Panc1 (cell line): ENCODE measurements around the gene ADARB2. TPM values are rescaled to one million over a fixed set of nuclear protein-coding genes. Genes with fewer than 3 reads are reported as not detected.

ENCODE experiments used
- ATAC-seq: fragments of 200-7000 bp; cut with Tn5 transposase; 2 replicates; pipeline ENCODE4 v1.9.1; 2020; ENCODE audit warnings: mild to moderate bottlenecking, moderate library complexity
- BruUV-seq: library from RNA; stranded (reverse); fragments of 400-500 nt; replicated peaks from 2 replicates; lab custom pipeline; 2021; lab: Mats Ljungman, UMichigan
- CTCF ChIA-PET: fragments of 300-600 bp; sonication (Branson Sonifier 250); formaldehyde crosslinking; loops from one replicate; lab custom pipeline; 2022; ENCODE audit warnings: antibody characterized with exemption; lab: Charles Lee
- POLR2A ChIA-PET: fragments of 300-600 bp; sonication (Branson Sonifier 250); formaldehyde crosslinking; loops from one replicate; lab custom pipeline; 2022; ENCODE audit warnings: antibody characterized with exemption; lab: Charles Lee
- DNase-seq: peaks from one replicate; pipeline ENCODE4 v3.0.0-alpha.2; 2010; ENCODE audit warnings: low read depth, low spot score
- H3K27ac ChIP-seq: 2 replicates; pipeline ENCODE4 v1.5.1; 2011; ENCODE audit warnings: mild to moderate bottlenecking, low read length, inconsistent platforms
- H3K27me3 ChIP-seq: fragments of 200-500 bp; sonication (Bioruptor generic); 2 replicates; pipeline ENCODE4 v1.6.0; 2014; ENCODE audit warnings: low read length, inconsistent platforms; ENCODE audit not compliant: control insufficient read depth, insufficient read depth
- H3K36me3 ChIP-seq: fragments of 200-500 bp; sonication (Bioruptor generic); 2 replicates; pipeline ENCODE4 v1.5.1; 2014; ENCODE audit warnings: inconsistent platforms, mild to moderate bottlenecking, low read length, moderate library complexity; ENCODE audit not compliant: control insufficient read depth, insufficient read depth
- H3K4me1 ChIP-seq: 2 replicates; pipeline ENCODE4 v1.5.1; 2011; ENCODE audit warnings: inconsistent platforms, mild to moderate bottlenecking, low read length, moderate library complexity; ENCODE audit not compliant: control insufficient read depth, insufficient read depth
- H3K4me3 ChIP-seq, 2 experiments: 2 replicates each; pipeline ENCODE4 v1.5.1; 2011 to 2012; ENCODE audit warnings: low read depth in 2 of 2, low read length in 2 of 2, mild to moderate bottlenecking in 2 of 2, inconsistent platforms in 1 of 2, moderate library complexity in 1 of 2
- H3K9me3 ChIP-seq: fragments of 200-500 bp; sonication (Bioruptor generic); 2 replicates; pipeline ENCODE4 v1.5.1; 2014; ENCODE audit warnings: low read depth, mild to moderate bottlenecking, inconsistent platforms, low read length, moderate library complexity; ENCODE audit not compliant: control insufficient read depth, insufficient read depth
- POLR2AphosphoS5 ChIP-seq: IDR thresholded peaks from 2 replicates; pipeline ENCODE4 v1.6.1; 2012; ENCODE audit warnings: mild to moderate bottlenecking, low read depth, low read length, moderate library complexity
- SIN3A ChIP-seq: IDR thresholded peaks from 2 replicates; pipeline ENCODE4 v1.6.1; 2012; ENCODE audit warnings: low read depth, mild to moderate bottlenecking, low read length, moderate library complexity, borderline replicate concordance; ENCODE audit not compliant: insufficient read depth
- TCF7L2 ChIP-seq: IDR thresholded peaks from 2 replicates; pipeline ENCODE4 v1.6.1; 2011; ENCODE audit warnings: mild to moderate bottlenecking, low read depth, low read length, inconsistent platforms
- in situ Hi-C: cut with HindIII; loops from 2 replicates; pipeline ENCODE4 v1.10.0; 2016; ENCODE audit warnings: low sequenced_read_pairs, low pct_unique_long_range_greater_than_20kb
- intact Hi-C: fragments of 100-400 bp; cut with micrococcal nuclease; formaldehyde crosslinking; loops from one replicate; pipeline ENCODE4 v1.10.0; 2022; ENCODE audit not compliant: unreplicated experiment
- total RNA-seq: library from RNA; stranded (reverse); gene quantifications from one replicate; pipeline ENCODE4 v1.2.1, GENCODE V29; 2021; ENCODE audit not compliant: unreplicated experiment
- TF ChIP-seq, protein P1 (sequence below): fragments of 450-650 bp; IDR thresholded peaks from 2 replicates; pipeline ENCODE4 v1.5.1; 2017; ENCODE audit warnings: mild to moderate bottlenecking
- TF ChIP-seq, protein P2 (sequence below), 2 experiments: IDR thresholded peaks; 2 replicates each; pipeline ENCODE4 v1.6.1; 2011 to 2012; ENCODE audit warnings: low read depth in 2 of 2, control low read depth in 1 of 2, low read length in 1 of 2, mild to moderate bottlenecking in 1 of 2, moderate library complexity in 1 of 2; ENCODE audit not compliant: insufficient read depth in 1 of 2

The ADARB2 gene
- total RNA-seq, 1 experiment from 2014 or later, result 0.31 TPM

DNA sequence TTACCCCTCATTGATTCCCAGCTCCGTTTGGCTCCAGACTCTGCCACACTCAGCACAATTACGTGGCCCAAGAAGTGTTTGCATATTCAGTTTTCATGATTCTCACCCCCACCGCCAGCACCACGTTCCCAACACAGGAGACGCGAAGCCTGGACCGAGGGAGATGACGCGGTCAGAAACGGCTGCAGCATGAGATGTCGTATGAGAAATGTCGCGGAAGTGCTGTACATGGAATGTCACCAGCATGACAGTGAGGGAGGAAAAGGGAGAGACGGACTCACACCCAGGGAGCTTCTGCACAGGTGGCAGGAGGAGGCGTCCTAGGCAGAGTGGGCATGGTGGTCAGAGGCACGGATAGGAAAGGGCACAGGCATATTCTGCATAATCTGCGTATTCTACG is 492.8 kb downstream of the ADARB2 start:
- DNase-seq (no peak), ATAC-seq (no peak)
- no TSS peak for BruUV-seq
- no peak overlapping the region for H3K4me3 ChIP-seq
- intact Hi-C loops, result no loop called here
- ChIA-PET POLR2A (no interaction called here), CTCF (interaction anchor here (0.7 kb wide), 1 partner anchor 135 kb away, joined by 5 read pairs; no protein-coding TSS in a partner anchor)
- no peaks in the 10 kb centered on the region for H3K4me1 ChIP-seq
- TF ChIP-seq SIN3A, result no peak
- TF ChIP-seq TCF7L2, result no peak
- TF ChIP-seq, protein P1, sequence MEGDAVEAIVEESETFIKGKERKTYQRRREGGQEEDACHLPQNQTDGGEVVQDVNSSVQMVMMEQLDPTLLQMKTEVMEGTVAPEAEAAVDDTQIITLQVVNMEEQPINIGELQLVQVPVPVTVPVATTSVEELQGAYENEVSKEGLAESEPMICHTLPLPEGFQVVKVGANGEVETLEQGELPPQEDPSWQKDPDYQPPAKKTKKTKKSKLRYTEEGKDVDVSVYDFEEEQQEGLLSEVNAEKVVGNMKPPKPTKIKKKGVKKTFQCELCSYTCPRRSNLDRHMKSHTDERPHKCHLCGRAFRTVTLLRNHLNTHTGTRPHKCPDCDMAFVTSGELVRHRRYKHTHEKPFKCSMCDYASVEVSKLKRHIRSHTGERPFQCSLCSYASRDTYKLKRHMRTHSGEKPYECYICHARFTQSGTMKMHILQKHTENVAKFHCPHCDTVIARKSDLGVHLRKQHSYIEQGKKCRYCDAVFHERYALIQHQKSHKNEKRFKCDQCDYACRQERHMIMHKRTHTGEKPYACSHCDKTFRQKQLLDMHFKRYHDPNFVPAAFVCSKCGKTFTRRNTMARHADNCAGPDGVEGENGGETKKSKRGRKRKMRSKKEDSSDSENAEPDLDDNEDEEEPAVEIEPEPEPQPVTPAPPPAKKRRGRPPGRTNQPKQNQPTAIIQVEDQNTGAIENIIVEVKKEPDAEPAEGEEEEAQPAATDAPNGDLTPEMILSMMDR, result no peak
- TF ChIP-seq POLR2AphosphoS5, result no peak
- TF ChIP-seq, protein P2, sequence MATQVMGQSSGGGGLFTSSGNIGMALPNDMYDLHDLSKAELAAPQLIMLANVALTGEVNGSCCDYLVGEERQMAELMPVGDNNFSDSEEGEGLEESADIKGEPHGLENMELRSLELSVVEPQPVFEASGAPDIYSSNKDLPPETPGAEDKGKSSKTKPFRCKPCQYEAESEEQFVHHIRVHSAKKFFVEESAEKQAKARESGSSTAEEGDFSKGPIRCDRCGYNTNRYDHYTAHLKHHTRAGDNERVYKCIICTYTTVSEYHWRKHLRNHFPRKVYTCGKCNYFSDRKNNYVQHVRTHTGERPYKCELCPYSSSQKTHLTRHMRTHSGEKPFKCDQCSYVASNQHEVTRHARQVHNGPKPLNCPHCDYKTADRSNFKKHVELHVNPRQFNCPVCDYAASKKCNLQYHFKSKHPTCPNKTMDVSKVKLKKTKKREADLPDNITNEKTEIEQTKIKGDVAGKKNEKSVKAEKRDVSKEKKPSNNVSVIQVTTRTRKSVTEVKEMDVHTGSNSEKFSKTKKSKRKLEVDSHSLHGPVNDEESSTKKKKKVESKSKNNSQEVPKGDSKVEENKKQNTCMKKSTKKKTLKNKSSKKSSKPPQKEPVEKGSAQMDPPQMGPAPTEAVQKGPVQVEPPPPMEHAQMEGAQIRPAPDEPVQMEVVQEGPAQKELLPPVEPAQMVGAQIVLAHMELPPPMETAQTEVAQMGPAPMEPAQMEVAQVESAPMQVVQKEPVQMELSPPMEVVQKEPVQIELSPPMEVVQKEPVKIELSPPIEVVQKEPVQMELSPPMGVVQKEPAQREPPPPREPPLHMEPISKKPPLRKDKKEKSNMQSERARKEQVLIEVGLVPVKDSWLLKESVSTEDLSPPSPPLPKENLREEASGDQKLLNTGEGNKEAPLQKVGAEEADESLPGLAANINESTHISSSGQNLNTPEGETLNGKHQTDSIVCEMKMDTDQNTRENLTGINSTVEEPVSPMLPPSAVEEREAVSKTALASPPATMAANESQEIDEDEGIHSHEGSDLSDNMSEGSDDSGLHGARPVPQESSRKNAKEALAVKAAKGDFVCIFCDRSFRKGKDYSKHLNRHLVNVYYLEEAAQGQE (IDR thresholded peaks at IDR 0.05; ENCODE audit: insufficient read depth in 1 of 2, low read depth in 2 of 2, low read length in 1 of 2), result no peak
- no peak overlapping the region for H3K27ac ChIP-seq
- in situ Hi-C loops, result no loop called here
- H3K9me3 ChIP-seq, result no peaks in the 10 kb centered on the region
- no peaks in the 10 kb centered on the region for H3K36me3 ChIP-seq
- H3K27me3 ChIP-seq, result peaks cover 2% of the 10 kb centered on the region; the same call in 1 of the 2 replicates

DNA sequence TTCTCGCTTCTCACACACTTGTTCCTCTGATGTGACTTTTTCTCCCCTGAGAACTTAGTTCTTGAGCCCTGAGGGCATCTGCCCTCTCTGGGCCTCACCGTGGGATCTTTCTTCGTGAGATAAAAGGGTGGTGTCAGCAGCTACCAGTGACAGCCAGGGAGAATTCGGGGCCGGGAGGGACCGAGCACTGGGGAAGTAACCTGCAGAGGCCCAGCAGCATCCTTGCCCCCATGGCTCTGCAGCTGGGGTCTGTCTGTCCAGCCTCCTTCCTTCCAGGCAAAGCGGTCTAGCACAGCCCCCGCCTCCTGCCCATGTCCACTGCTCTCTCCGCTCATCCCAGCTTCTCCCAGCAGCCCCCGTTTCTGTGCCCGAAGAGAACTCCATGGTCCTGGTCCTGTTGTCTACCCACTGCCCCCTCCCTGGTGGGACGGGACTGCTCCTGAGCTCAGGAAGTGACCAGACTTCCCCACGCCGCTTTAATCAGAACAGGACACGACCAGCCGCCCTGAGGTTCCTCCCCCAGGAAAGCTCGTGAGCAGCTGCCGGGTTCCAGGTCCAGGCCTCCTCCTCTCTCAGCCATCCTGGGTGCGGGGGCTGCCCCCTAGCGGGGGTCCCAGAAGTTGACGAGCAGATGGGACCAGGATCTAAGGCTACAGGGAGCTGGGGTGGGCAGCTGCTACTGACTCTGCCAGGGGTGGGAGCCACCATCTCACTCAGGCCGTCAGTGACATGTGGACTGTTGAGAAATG is 493.7 kb downstream of the ADARB2 start:
- Histone ChIP-seq H3K36me3 (no peaks in the 10 kb centered on the region), H3K4me3 (no peak overlapping the region), H3K9me3 (no peaks in the 10 kb centered on the region), H3K27me3 (peaks cover 2% of the 10 kb centered on the region; the same call in 1 of the 2 replicates), H3K27ac (no peak overlapping the region), H3K4me1 (no peaks in the 10 kb centered on the region)
- no peak for DNase-seq
- ATAC-seq, result no peak
- TF ChIP-seq SIN3A (no peak), POLR2AphosphoS5 (no peak), TCF7L2 (no peak)
- TF ChIP-seq, protein P1, result peak; percentile 45
- no TSS peak for BruUV-seq
- ChIA-PET POLR2A (no interaction called here), CTCF (interaction anchor here (0.7 kb wide), 1 partner anchor 134 kb away, joined by 5 read pairs; no protein-coding TSS in a partner anchor)
- intact Hi-C loops, result no loop called here
- in situ Hi-C loops, result no loop called here
